Breast epithelium (tissue), 4 donors: ENCODE results near the gene FAH. TPM values are rescaled to one million over a fixed set of nuclear protein-coding genes. Genes with fewer than 3 reads are reported as not detected.

Experiments used
- DNase-seq, 2 donors: peaks; one replicate each; pipeline ENCODE4 v3.0.0-alpha.2; 2019; ENCODE audit warnings: low spot score in 2 of 2
- H3K27ac ChIP-seq, 2 donors: fragments of 200-600 bp; sonication (generic) in 1 of 2; one replicate each; pipeline ENCODE4 v1.5.1; 2016 to 2019; ENCODE audit warnings: mild to moderate bottlenecking in 1 of 2
- H3K27me3 ChIP-seq, 2 donors: fragments of 200-600 bp; sonication (generic) in 1 of 2; one replicate each; pipeline versions ENCODE4 v1.5.1 to v1.6.0; 2017 to 2019; ENCODE audit warnings: control low read depth in 1 of 2, mild to moderate bottlenecking in 1 of 2
- H3K36me3 ChIP-seq: fragments of 200-600 bp; one replicate; pipeline ENCODE4 v1.5.1; 2019
- H3K4me1 ChIP-seq, 2 donors: fragments of 200-600 bp; sonication (generic); one replicate each; pipeline ENCODE4 v1.5.1; 2016 to 2019; ENCODE audit warnings: control low read depth in 1 of 2
- H3K4me3 ChIP-seq, 3 donors: fragments of 200-600 bp; sonication (generic); 1 replicate in 2 of 3; 2 replicates in 1 of 3; pipeline ENCODE4 v1.5.1; 2016 to 2019; ENCODE audit warnings: mild to moderate bottlenecking in 3 of 3, moderate library complexity in 2 of 3
- H3K9me3 ChIP-seq, 2 donors: fragments of 200-600 bp; sonication (generic) in 1 of 2; one replicate each; pipeline ENCODE4 v1.5.1; 2016 to 2019; ENCODE audit warnings: control low read depth in 1 of 2
- CTCF ChIP-seq, 3 donors: fragments of 450-650 bp; IDR thresholded peaks; one replicate each; pipeline ENCODE4 v1.5.1; 2016 to 2017; ENCODE audit warnings: antibody characterized with exemption in 3 of 3, mild to moderate bottlenecking in 3 of 3, moderate library complexity in 3 of 3
- POLR2A ChIP-seq: fragments of 450-650 bp; IDR thresholded peaks from one replicate; pipeline ENCODE4 v1.6.1; 2016; ENCODE audit warnings: antibody characterized with exemption, mild to moderate bottlenecking, moderate library complexity
- POLR2AphosphoS5 ChIP-seq, 3 donors: sonication (generic); formaldehyde crosslinking; IDR thresholded peaks; one replicate each; pipeline ENCODE4 v1.6.1; 2017; ENCODE audit warnings: antibody characterized with exemption in 3 of 3
- intact Hi-C: fragments of 100-400 bp; cut with DNase I; formaldehyde crosslinking; loops from one replicate; pipeline ENCODE4 v1.15.1; 2023; ENCODE audit warnings: low total_unique reads
- total RNA-seq, 3 donors: library from RNA; depleted of rRNA; stranded (reverse); fragments of >200 nt; gene quantifications; one replicate each; pipeline ENCODE4 v1.1.0, GENCODE V29; 2016

FAH gene
- total RNA-seq, 3 donors from 2014 or later, result 48.8 to 164 (median 50.9) TPM

GRCh38 chr15:80199366-80199765, 46.6 kb downstream of the FAH start:
- no peak for DNase-seq
- Histone ChIP-seq H3K4me3 (no peak overlapping the region), H3K9me3 (no peaks in the 10 kb centered on the region), H3K27ac (no peak overlapping the region), H3K27me3 (no peaks in the 10 kb centered on the region), H3K4me1 (no peaks in the 10 kb centered on the region), H3K36me3 (no peaks in the 10 kb centered on the region)
- TF ChIP-seq CTCF (IDR thresholded peaks at IDR 0.05), result no peak
- no peak for TF ChIP-seq POLR2A
- intact Hi-C loops, result no loop called here

- Histone ChIP-seq H3K27me3 (no peaks in the 10 kb centered on the region), H3K27ac (no peak overlapping the region), H3K4me3 (no peak overlapping the region), H3K4me1 (no peaks in the 10 kb centered on the region), H3K36me3 (no peaks in the 10 kb centered on the region), H3K9me3 (no peaks in the 10 kb centered on the region)
- intact Hi-C loops, result no loop called here
- DNase-seq, result no peak
- TF ChIP-seq POLR2AphosphoS5 (IDR thresholded peaks at IDR 0.05), result no peak
- no peak for TF ChIP-seq CTCF (IDR thresholded peaks at IDR 0.05)
Measured at GRCh38 chr15:80199869-80200268, 47.1 kb downstream of the FAH start.

- Histone ChIP-seq H3K36me3 (no peaks in the 10 kb centered on the region), H3K4me1 (no peaks in the 10 kb centered on the region), H3K27ac (no peak overlapping the region), H3K4me3 (no peak overlapping the region), H3K27me3 (no peaks in the 10 kb centered on the region), H3K9me3 (no peaks in the 10 kb centered on the region)
- intact Hi-C loops, result no loop called here
- TF ChIP-seq POLR2AphosphoS5 (IDR thresholded peaks at IDR 0.05) (no peak), POLR2A (no peak), CTCF (IDR thresholded peaks at IDR 0.05) (no peak)
- no peak for DNase-seq
Measured at GRCh38 chr15:80201256-80202015, 48.6 kb downstream of the FAH start.

- no peaks in the 10 kb centered on the region for H3K36me3 ChIP-seq
- H3K27ac ChIP-seq, result no peak overlapping the region
- H3K4me1 ChIP-seq, result no peaks in the 10 kb centered on the region
- no peak overlapping the region for H3K4me3 ChIP-seq
- intact Hi-C loops, result no loop called here
- DNase-seq, result no peak
- TF ChIP-seq POLR2A (no peak), CTCF (IDR thresholded peaks at IDR 0.05) (no peak), POLR2AphosphoS5 (IDR thresholded peaks at IDR 0.05) (no peak)
- H3K27me3 ChIP-seq, result no peaks in the 10 kb centered on the region
- no peaks in the 10 kb centered on the region for H3K9me3 ChIP-seq
Measured at GRCh38 chr15:80202016-80202315, 49.2 kb downstream of the FAH start.

GRCh38 chr15:80202641-80203360, 50.0 kb downstream of the FAH start:
- Histone ChIP-seq H3K27me3 (no peaks in the 10 kb centered on the region), H3K36me3 (no peaks in the 10 kb centered on the region), H3K4me1 (no peaks in the 10 kb centered on the region), H3K27ac (no peak overlapping the region), H3K4me3 (no peak overlapping the region), H3K9me3 (no peaks in the 10 kb centered on the region)
- intact Hi-C loops, result no loop called here
- no peak for DNase-seq
- TF ChIP-seq POLR2A (no peak), CTCF (IDR thresholded peaks at IDR 0.05) (no peak), POLR2AphosphoS5 (IDR thresholded peaks at IDR 0.05) (no peak)
